Effector memory CD4-positive, alpha-beta T cell (primary cell): ENCODE measurements around the gene CD300LB.

ENCODE experiments used
- DNase-seq, 3 donors: peaks; one replicate each; pipeline ENCODE4 v3.0.0-alpha.2; 2020
- H3K27ac ChIP-seq: 2 replicates; pipeline ENCODE4 v1.7.0; 2013; ENCODE audit warnings: mild to moderate bottlenecking, low read length, moderate library complexity; ENCODE audit not compliant: insufficient read depth, poor library complexity, severe bottlenecking
- H3K27me3 ChIP-seq: replicated peaks from 2 replicates; pipeline ENCODE4 v1.7.0; 2013; ENCODE audit warnings: mild to moderate bottlenecking, low read length; ENCODE audit not compliant: insufficient read depth, control insufficient read depth, poor library complexity, severe bottlenecking
- H3K36me3 ChIP-seq: 2 replicates; pipeline ENCODE4 v1.7.0; 2013; ENCODE audit warnings: mild to moderate bottlenecking, low read length, moderate library complexity; ENCODE audit not compliant: control insufficient read depth, insufficient read depth
- H3K4me1 ChIP-seq: 2 replicates; pipeline ENCODE4 v1.7.0; 2013; ENCODE audit warnings: low read length, mild to moderate bottlenecking; ENCODE audit not compliant: control insufficient read depth, insufficient read depth, poor library complexity, severe bottlenecking
- H3K4me3 ChIP-seq: 2 replicates; pipeline ENCODE4 v1.7.0; 2013; ENCODE audit warnings: low read length, low read depth, mild to moderate bottlenecking; ENCODE audit not compliant: insufficient read depth, poor library complexity, severe bottlenecking
- H3K9me3 ChIP-seq: 2 replicates; pipeline ENCODE4 v1.7.0; 2013; ENCODE audit warnings: mild to moderate bottlenecking, low read length, moderate library complexity; ENCODE audit not compliant: control insufficient read depth

CD300LB gene

DNA sequence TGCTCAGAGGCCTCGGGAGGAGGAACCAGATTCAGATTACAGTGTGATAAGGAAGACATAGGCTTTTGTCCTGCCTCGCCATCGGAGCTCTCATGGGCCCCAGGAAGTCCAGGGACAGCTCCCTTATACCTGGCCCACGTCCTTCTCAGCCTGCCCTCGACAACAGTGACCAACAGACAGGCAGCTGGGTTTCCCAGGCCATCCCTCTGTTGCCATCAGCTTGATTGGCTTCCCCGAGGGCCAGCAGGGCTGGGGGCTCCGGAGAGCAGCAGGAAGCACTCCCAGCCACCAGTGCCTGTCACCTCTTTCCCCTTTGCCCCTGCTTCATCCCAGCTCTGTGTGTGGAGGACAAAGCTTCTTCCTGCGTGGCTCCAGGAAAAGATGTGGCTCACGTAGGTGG is 47.2 kb downstream of the CD300LB start:
- Histone ChIP-seq H3K36me3 (no peaks in the 10 kb centered on the region), H3K27ac (no peak overlapping the region), H3K9me3 (no peaks in the 10 kb centered on the region), H3K4me1 (peaks cover 8% of the 10 kb centered on the region), H3K4me3 (no peak overlapping the region), H3K27me3 (no peaks in the 10 kb centered on the region)
- no peak for DNase-seq

DNA sequence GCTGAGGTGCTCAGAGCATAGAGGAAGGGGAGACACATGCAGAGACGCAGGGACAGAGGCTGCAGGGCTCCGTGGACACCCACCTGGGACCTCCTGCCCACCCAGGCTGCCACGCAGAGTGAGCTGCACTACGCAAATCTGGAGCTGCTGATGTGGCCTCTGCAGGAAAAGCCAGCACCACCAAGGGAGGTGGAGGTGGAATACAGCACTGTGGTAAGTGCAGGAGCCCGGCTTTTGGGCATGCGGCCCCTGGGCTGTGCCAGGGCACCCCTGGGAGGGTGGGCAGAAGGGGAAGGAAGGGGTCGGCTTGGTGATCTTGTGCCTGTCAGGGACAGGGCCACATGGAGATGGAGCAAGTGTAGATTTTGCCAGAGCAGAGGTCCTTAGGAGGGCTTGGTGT is 49.7 kb downstream of the CD300LB start:
- no peaks in the 10 kb centered on the region for H3K9me3 ChIP-seq
- H3K4me3 ChIP-seq, result no peak overlapping the region
- no peak overlapping the region for H3K27ac ChIP-seq
- peaks cover 26% of the 10 kb centered on the region for H3K4me1 ChIP-seq
- no peaks in the 10 kb centered on the region for H3K36me3 ChIP-seq
- no peaks in the 10 kb centered on the region for H3K27me3 ChIP-seq
- no peak for DNase-seq

DNA sequence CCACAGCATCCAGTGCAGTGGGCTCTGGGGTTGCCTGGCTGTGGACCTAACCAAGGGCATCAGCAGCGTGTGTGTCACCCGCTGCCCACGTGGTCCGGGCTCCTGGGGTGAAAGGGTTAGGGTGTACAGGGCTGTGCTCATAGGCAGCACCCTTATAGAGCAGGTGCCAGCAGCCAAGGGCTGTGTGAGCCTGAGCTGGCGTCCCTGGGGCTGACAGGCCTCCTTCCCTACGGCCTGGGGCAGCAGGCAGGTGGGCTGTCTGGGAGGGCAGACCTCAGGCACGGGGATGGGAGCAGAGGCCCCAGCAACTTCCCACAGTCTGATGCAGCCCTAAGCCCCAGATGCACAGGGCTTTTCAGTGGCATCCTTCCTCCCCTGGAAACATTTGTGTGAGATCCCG is 51.0 kb downstream of the CD300LB start:
- Histone ChIP-seq H3K4me3 (no peak overlapping the region), H3K4me1 (peaks cover 26% of the 10 kb centered on the region), H3K27me3 (no peaks in the 10 kb centered on the region), H3K27ac (no peak overlapping the region), H3K36me3 (peaks cover 8% of the 10 kb centered on the region), H3K9me3 (peaks cover 7% of the 10 kb centered on the region)
- DNase-seq, result no peak

DNA sequence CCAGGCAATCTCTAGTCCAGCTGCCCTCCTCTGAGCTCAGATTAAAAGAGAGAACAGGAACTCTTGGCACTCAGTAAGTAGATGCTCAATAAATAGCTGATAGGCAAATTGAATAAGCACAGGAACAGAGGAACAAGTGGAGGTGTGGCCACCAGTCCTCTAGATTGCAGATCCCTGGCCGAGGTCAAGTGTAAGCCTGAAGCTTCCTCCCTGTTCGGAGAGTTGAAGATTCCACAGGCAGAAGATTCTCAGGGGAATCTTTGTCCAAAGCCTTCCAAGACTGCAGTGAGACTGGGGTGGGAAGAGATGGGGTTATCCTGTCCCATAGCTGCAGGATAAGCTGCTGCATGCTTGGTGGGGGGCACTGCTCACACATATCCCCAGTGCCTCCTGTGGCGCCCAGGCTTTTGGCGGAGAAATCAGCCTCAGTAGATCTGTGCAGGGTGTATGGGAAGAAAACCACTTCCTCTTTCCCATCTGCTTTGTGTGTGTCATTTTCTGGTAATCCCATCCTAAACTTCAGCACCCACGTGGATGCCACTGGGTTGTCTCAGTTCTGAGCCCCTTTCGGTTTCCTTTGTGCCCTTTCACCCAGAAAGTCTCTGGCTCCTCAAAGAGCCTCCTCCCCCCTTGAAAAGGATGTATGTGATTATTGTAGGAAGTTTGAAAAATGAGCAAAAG is 52.7 kb downstream of the CD300LB start:
- peak overlapping the region; percentile 12 for H3K4me3 ChIP-seq
- H3K27me3 ChIP-seq, result no peaks in the 10 kb centered on the region
- H3K4me1 ChIP-seq, result peaks cover 37% of the 10 kb centered on the region
- H3K36me3 ChIP-seq, result peaks cover 8% of the 10 kb centered on the region
- peak in 1 of 3 donors; percentile 19 for DNase-seq
- no peak overlapping the region for H3K27ac ChIP-seq
- peaks cover 7% of the 10 kb centered on the region for H3K9me3 ChIP-seq

DNA sequence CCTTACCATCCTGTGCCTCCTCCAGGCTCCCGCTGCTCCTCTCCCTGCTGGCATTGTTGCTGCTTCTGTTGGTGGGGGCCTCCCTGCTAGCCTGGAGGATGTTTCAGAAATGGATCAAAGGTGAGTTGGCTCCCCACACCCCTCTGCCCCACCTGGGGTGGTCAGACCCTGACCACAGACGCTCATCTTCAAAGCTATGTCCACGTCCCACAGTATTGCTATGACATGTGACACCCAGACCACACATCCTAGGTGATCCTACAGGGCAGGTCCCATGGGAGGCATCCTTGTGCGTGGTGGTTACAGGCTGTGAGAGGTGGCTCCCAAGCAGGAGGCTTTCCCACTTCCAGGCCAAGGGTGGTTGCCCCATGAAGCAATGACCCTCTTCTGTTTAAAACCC is 53.9 kb downstream of the CD300LB start:
- no peak for DNase-seq
- Histone ChIP-seq H3K36me3 (peaks cover 8% of the 10 kb centered on the region), H3K4me3 (no peak overlapping the region), H3K27me3 (no peaks in the 10 kb centered on the region), H3K27ac (no peak overlapping the region), H3K9me3 (peaks cover 7% of the 10 kb centered on the region), H3K4me1 (peaks cover 45% of the 10 kb centered on the region)

DNA sequence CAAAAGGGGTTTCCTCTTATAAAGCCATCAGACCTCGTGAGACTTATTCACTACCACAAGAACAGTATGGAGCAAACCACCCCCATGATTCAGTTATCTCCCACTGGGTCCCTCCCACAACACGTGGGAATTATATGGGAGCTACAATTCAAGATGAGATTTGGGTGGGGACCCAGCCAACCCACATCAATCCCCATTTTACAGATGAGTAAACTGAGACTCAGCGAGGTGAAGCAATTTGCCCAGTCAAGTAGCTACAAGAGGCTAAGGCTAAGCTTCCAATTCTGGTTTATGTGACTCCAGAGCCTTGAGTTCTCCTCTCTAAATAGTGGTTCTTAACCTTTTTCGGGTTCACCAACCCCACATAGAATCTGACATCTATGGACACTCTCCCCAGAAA is 56.1 kb downstream of the CD300LB start:
- peaks cover 47% of the 10 kb centered on the region for H3K4me1 ChIP-seq
- peaks cover 8% of the 10 kb centered on the region for H3K36me3 ChIP-seq
- no peak overlapping the region for H3K4me3 ChIP-seq
- H3K9me3 ChIP-seq, result peaks cover 7% of the 10 kb centered on the region
- no peak overlapping the region for H3K27ac ChIP-seq
- DNase-seq, result no peak
- H3K27me3 ChIP-seq, result no peaks in the 10 kb centered on the region

DNA sequence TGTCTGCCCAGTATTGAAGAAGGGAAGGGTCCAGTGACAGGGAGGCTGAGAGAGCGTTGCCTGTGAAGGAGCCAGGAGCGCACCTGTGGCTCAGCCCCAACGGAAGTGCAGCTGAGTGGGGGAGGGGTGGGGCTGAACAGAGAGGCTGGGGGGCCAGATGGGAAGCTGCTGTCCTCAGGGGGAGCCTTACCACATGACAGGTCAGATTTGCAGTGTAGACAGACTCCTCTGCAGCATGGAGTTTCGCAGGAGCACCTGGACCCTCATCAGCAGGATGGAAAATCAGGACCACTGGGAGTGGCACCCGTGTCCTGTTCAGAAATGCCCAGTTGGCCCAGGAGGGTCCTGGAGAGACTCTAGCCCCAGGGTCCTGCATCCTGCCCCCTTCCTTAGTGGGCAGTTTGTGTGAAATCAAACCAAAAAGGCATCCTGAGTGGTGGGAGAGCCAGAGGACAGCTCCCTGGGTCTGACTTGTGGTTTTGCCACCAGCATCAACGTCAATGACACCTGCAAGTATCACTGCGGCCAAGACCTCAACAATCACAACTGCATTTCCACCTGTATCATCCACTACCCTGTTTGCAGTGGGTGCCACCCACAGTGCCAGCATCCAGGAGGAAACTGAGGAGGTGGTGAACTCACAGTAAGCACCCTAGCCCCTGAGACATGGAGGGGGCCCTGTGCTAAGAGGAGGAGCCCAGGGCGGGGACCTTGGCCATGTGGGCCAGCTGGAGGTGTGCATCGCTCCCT is 57.1 kb downstream of the CD300LB start:
- no peaks in the 10 kb centered on the region for H3K27me3 ChIP-seq
- H3K4me3 ChIP-seq, result no peak overlapping the region
- H3K9me3 ChIP-seq, result peaks cover 7% of the 10 kb centered on the region
- H3K27ac ChIP-seq, result no peak overlapping the region
- peaks cover 42% of the 10 kb centered on the region for H3K4me1 ChIP-seq
- peaks cover 8% of the 10 kb centered on the region for H3K36me3 ChIP-seq
- DNase-seq, result no peak

DNA sequence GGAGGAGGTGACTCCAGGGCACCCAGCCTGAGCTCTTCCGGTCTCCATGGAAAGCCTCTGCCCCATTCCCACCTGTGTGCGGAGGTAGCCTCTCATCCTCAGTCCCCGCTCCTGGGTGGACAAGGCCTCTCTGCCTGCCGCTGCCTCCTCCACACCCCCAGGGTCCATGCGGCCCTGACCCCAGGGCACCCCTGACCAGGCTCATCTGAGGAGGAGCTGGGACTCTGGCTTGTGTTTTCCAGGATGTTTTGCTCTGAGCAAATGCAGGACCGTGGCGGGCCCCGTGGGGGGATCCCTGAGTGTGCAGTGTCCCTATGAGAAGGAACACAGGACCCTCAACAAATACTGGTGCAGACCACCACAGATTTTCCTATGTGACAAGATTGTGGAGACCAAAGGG is 58.0 kb downstream of the CD300LB start:
- H3K27me3 ChIP-seq, result no peaks in the 10 kb centered on the region
- H3K9me3 ChIP-seq, result peaks cover 7% of the 10 kb centered on the region
- H3K4me3 ChIP-seq, result no peak overlapping the region
- H3K36me3 ChIP-seq, result peaks cover 8% of the 10 kb centered on the region
- H3K27ac ChIP-seq, result no peak overlapping the region
- no peak for DNase-seq
- peaks cover 34% of the 10 kb centered on the region for H3K4me1 ChIP-seq

DNA sequence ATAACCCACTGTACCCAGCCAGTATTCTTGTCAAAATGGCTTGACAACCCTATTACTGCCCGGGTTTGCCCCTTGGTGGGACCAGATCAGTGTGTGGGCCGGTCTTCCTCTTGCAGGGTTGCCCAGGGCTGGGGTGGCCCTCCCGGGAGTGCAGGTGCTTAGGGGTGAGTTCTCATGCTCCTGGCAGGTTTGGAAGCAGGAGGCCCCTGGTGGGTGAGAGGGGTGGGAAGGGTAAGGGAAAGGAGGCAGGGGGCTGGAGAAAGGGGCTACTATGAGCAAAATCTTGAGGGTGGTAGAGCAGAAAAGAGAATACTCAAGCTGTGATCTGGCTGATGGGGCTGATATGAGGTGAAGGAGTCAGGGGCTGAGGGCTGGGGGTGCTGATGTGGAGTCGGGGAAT is 58.4 kb downstream of the CD300LB start:
- no peak overlapping the region for H3K27ac ChIP-seq
- DNase-seq, result no peak
- peaks cover 30% of the 10 kb centered on the region for H3K4me1 ChIP-seq
- H3K9me3 ChIP-seq, result peaks cover 7% of the 10 kb centered on the region
- peaks cover 8% of the 10 kb centered on the region for H3K36me3 ChIP-seq
- no peak overlapping the region for H3K4me3 ChIP-seq
- H3K27me3 ChIP-seq, result no peaks in the 10 kb centered on the region

DNA sequence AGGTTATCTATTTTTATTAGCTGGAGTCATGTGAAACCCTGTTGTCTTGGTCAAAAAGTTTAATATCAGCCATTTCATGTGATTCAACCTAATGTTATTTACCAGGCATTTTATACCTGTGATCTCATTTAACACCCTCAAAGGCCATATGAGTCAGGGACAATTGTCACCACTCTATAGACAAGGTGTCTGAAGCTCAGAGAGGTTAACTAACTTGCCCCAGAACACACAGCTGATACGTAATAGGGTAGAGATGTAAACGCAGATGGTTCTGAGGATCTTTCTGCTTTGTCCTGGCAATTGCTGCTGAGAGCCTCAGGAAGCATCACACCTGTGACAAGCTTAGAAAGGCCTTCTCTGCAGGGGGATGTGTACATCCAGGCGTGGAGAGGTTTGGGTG is 59.9 kb downstream of the CD300LB start:
- no peak for DNase-seq
- Histone ChIP-seq H3K4me1 (peaks cover 28% of the 10 kb centered on the region), H3K36me3 (peaks cover 8% of the 10 kb centered on the region), H3K27ac (no peak overlapping the region), H3K9me3 (peaks cover 7% of the 10 kb centered on the region), H3K27me3 (no peaks in the 10 kb centered on the region), H3K4me3 (no peak overlapping the region)
